Dermis lymphatic vessel endothelial cell (primary cell): ENCODE data around the gene PLA2G2F. TPM values are rescaled to one million over a fixed set of nuclear protein-coding genes. Genes with fewer than 3 reads are reported as not detected.

Source experiments
- total RNA-seq: library from RNA; depleted of rRNA; stranded (reverse); fragments of >200 nt; gene quantifications from 2 replicates; pipeline ENCODE4 v1.2.1, GENCODE V29; 2014

Gene PLA2G2F
- total RNA-seq, result not detected in 2 replicates

DNA sequence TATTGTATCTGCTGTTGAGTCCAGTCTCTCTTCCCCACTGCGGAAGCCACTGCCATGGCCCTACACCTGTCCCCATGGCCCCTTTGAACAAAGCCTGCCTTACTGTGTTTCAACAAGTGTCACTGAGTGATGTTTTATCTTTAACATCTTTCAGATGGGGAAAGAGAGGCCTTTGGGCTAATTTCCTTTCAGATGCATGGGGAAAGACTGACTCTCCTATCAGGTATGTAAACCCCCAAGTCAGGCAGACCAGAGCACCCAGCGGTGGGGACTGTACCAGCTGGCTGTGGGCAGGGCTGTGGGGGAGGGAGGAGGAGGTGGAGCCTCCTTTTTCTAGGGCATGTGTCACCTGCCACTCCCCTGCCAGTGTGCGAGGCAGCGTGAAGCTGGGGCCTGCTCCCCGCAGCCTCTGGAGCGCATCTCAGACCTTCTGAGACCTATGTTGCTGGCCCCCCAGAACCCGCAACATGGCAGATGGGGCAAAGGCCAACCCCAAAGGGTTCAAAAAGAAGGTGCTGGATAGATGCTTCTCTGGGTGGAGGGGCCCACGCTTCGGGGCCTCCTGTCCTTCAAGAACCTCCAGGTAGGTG is at the start of gene PLA2G2F:
Gene PLA2G2F (plus strand): TSS at position 363 of the 590 bp plus-strand sequence. CDS start 105 bp downstream, at position 468.

GRCh38 chr1:20119347-20119746 is 19.8 kb upstream of the PLA2G2F start, which contains the start of gene PLA2G2D:
Gene PLA2G2D (minus strand): TSS chr1:20119536. CDS start chr1:20119498, 38 bp downstream.

DNA sequence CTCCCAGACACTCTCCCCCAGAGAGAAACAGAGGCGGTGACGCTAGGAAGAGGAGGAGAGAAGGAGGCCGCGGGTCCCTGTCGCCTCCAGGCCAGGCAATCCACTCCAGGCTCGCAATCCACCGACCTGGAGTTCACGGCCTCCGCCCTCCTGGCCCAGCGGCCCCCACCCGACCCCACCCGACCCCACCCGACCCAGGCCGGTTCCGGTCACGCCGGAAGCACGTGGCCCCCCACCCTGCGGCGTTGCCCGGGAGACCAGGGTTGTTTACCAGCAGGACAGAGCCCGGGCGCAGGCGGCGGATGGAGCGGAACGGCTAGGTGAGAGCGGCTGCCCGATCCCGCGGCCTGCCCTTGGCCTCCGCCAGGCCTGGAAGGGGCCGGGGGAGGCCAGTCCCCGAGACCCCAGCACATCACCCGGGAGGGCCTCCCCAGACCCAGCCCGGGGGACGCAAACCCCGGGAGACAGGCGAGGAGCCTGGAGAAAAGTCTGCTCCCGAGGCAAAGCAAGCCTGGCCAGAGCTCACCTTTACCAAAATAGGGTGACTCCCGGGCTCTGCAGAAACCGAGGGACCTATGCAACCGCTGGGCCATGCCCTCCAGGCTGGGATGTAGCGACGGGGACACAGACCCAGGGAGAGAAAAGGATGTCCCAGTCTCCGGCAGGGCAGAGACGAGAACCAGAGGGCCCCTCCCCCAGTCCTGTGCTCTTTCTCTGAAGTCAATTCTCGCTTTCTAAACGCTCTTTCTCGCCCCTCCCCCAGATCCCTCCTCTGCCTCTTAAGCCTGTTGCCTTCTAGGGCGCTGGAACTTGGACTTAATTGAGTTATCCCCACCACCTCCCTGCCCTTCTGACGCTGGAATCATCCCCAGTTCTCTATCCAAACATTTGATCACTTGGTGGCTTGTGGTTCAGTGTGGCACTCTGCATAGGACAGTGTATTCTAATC is 47.0 kb downstream of the PLA2G2F start, which contains the start of the genes PLA2G2C and UBXN10:
Gene PLA2G2C (minus strand): TSS at position 685 of the 949 bp plus-strand sequence. CDS start 9,155 bp downstream, outside the sequence.
Gene UBXN10 (plus strand): TSS at position 263 of the 949 bp plus-strand sequence. CDS start 4,466 bp downstream, outside the sequence.

Other genes starting within 250 kb of the PLA2G2F start
- gene PLA2G2E, start 215.7 kb upstream of the PLA2G2F start, total RNA-seq, result not detected in 2 replicates
- not detected in 2 replicates for gene PLA2G2A, start 159.7 kb upstream of the PLA2G2F start, total RNA-seq
- not detected in 2 replicates for gene PLA2G5, start 69.1 kb upstream of the PLA2G2F start, total RNA-seq
- not detected in 2 replicates for gene PLA2G2D, start 19.8 kb upstream of the PLA2G2F start, total RNA-seq
- under 0.01 TPM in 1 of 2 replicates, not detected in the other for gene UBXN10, start 46.8 kb downstream of the PLA2G2F start, total RNA-seq
- gene PLA2G2C, start 47.2 kb downstream of the PLA2G2F start, total RNA-seq, result not detected in 2 replicates
- gene VWA5B1, start 151.6 kb downstream of the PLA2G2F start, total RNA-seq, result not detected in 2 replicates